HEK293 (cell line): ENCODE results near the gene TMIE.

Experiments
- CTCF ChIP-seq: fragments of 450-650 bp; formaldehyde crosslinking; IDR thresholded peaks from 2 replicates; pipeline ENCODE4 v1.5.1; 2016; ENCODE audit warnings: missing biosample characterization, missing genetic modification characterization
- GLIS1 ChIP-seq: fragments of 450-650 bp; formaldehyde crosslinking; IDR thresholded peaks from 2 replicates; pipeline ENCODE4 v1.5.1; 2016; ENCODE audit warnings: missing biosample characterization, missing genetic modification characterization
- TSHZ1 ChIP-seq: fragments of 450-650 bp; formaldehyde crosslinking; IDR thresholded peaks from 2 replicates; pipeline ENCODE4 v1.5.1; 2016; ENCODE audit warnings: missing biosample characterization, missing genetic modification characterization, borderline replicate concordance
- YY1 ChIP-seq: fragments of 450-650 bp; formaldehyde crosslinking; IDR thresholded peaks from 2 replicates; pipeline ENCODE4 v1.5.1; 2018; ENCODE audit warnings: missing biosample characterization, missing genetic modification characterization
- ZNF274 ChIP-seq, 2 experiments: fragments of 200-500 bp in 1 of 2; fragments of 450-650 bp in 1 of 2; sonication (Bioruptor generic) in 1 of 2; formaldehyde crosslinking in 1 of 2; IDR thresholded peaks; 2 replicates each; pipeline versions ENCODE4 v1.5.1 to v1.6.1; 2014 to 2016; ENCODE audit warnings: borderline replicate concordance in 1 of 2, inconsistent platforms in 1 of 2, low read length in 1 of 2, missing biosample characterization in 1 of 2, missing genetic modification characterization in 1 of 2
- ZNF423 ChIP-seq: fragments of 450-650 bp; formaldehyde crosslinking; IDR thresholded peaks from 2 replicates; pipeline ENCODE4 v1.5.1; 2016; ENCODE audit warnings: missing biosample characterization, missing genetic modification characterization
- ZNF560 ChIP-seq: fragments of 450-650 bp; formaldehyde crosslinking; IDR thresholded peaks from 2 replicates; pipeline ENCODE4 v1.5.1; 2017; ENCODE audit warnings: missing biosample characterization, missing genetic modification characterization, borderline replicate concordance
- ZNF561 ChIP-seq: fragments of 450-650 bp; IDR thresholded peaks from 2 replicates; pipeline ENCODE4 v1.5.1; 2018; ENCODE audit warnings: missing biosample characterization, missing genetic modification characterization, borderline replicate concordance
- ZNF580 ChIP-seq: fragments of 450-650 bp; formaldehyde crosslinking; IDR thresholded peaks from 2 replicates; pipeline ENCODE4 v1.5.1; 2016; ENCODE audit warnings: missing biosample characterization, missing genetic modification characterization
- ZNF670 ChIP-seq: fragments of 450-650 bp; formaldehyde crosslinking; IDR thresholded peaks from 2 replicates; pipeline ENCODE4 v1.5.1; 2016; ENCODE audit warnings: missing biosample characterization, missing genetic modification characterization, low read depth
- ZNF785 ChIP-seq: fragments of 450-650 bp; formaldehyde crosslinking; IDR thresholded peaks from 2 replicates; pipeline ENCODE4 v1.5.1; 2016; ENCODE audit warnings: missing biosample characterization, missing genetic modification characterization
- ZSCAN18 ChIP-seq: fragments of 450-650 bp; formaldehyde crosslinking; IDR thresholded peaks from 2 replicates; pipeline ENCODE4 v1.5.1; 2016; ENCODE audit warnings: missing biosample characterization, missing genetic modification characterization

- TF ChIP-seq CTCF (tag by site-specific recombination) (no peak), GLIS1 (tag by site-specific recombination) (no peak), YY1 (tag by site-specific recombination) (no peak), ZNF560 (tag by site-specific recombination) (no peak), ZNF561 (tag by site-specific recombination) (no peak), ZNF423 (no peak), ZNF785 (tag by site-specific recombination) (no peak), ZNF274 (IDR thresholded peaks at IDR 0.05; ENCODE audit: low read length) (no peak), ZNF274 (tag by site-specific recombination; IDR thresholded peaks at IDR 0.05; ENCODE audit: borderline replicate concordance) (no peak), ZNF670 (no peak), ZSCAN18 (tag by site-specific recombination) (no peak), ZNF580 (no peak), TSHZ1 (tag by site-specific recombination) (no peak)
These were observed 29.6 kb downstream of the TMIE start for GRCh38 chr3:46730819-46731218.
